GM18519 (cell line): ENCODE data around the gene HOXC12.

Experiments
- ATAC-seq: cut with Tn5 transposase; IDR thresholded peaks from one replicate; pipeline ENCODE4 v1.9.1; 2021; ENCODE audit warnings: mild to moderate bottlenecking, moderate library complexity; ENCODE audit not compliant: unreplicated experiment, low FRiP score

HOXC12 gene

DNA sequence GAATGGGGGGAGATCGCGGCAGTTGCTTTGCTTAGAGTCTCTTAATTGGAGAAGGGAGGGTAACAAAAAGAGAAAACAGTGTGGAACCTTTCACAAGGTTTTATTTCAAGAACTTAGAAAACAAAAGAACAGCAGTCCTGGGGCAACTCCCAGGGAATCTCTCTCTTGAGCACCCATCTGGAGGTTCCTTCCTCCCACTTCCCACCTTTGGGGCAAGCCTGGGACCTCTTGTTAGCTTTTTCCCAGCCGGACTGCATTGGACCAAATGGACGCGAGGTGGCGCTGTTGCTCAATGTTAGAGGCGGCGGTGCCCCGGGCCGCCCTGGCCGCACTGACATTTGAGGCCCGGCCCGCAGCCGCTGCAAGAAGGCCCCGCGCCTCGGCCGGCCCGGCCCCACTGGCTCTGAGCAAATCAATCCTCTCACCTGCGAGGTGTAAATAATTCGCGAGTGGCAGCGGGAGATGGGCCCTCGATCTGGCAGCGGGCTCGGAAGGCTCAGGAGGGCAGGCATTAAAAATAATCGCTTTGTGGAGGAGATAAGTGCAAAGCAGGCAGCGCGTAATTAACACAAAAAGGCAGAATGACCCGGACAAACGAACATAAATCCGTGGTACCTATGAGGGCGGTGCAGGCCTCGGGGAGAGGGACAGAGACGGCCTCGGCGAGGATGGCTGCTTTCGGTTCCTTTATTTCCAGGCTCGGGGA is 51.3 kb downstream of the HOXC12 start:
- no peak for ATAC-seq

DNA sequence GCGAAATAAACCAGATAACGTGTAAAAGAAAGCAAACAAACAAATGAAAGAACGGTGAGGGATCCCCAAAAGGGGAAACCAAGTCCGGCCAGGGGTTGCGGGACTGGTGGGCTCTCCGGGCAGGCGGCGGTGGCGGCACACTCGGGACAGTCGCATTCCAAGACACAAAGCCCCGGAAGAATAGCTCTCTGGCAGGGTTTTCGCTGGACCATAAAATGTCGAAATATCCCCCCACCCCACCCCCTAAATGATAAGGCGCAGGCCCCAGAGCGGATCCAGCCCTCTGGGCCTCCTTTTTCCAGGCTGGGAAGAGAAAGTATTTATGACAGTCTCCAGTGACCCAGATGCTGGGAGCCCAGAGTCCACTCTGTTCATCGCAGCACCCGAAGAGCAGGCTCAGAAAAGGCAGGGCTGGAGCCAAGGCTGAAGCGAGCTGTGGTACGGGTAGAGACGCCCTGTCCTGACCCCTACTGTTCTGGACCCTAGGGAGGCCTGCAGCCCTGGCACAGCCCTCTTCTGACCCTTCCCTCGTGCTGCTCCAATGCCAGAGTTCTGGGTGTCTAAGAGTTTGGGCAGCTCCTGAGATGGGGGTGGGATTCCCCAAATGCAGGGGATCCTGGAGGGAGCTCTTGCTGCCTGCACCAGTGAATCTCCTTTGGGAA is 52.0 kb downstream of the HOXC12 start:
- ATAC-seq: no peak

DNA sequence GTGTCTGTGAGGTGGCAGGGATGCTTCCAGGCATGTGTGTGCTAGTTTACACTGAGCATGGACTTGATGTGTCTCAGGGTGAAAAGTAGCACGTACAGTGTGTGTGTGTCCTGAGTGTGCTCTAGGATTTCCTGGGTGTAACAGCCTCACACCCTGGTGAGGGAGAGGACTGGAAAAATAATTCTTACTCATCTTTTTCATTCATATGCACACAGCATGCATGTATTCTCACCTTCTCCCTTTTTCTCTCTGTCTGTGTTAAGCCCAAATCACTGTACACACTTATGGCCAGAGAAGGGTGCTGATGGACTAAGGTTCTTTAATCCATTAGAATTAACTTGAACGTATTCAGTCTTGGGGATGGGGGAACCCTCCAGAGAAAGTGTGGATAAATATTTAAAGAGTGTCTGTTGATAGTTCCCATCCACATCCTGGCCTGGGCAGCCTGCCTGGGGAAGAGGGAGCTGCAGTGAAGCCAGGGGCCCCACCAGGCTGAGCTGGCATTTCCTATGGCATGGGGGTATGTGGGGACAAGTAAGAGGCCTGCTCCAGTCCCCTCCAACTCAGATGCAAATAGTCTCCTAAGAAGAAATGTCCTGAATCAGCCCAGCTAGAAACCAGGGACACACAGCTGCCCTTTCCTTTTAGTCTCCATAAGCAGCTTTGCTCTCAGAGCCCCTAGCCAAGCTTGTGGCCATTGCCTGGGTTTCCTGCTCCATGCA is 53.0 kb downstream of the HOXC12 start:
- no peak for ATAC-seq

DNA sequence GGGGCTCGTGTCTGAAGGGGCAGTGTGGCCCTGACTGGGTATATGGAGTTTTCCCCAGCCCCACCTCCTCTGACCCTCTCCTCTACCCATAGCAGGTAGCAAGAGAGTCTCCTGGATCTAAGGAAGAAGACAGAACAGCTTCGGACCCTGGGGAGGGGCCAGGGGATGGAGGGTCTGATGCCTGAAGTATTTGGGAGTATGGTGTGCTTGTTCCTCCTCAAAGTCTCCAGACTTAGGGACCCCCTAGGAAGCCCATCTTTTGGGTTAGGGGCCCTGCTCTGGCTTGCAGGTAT is 53.5 kb downstream of the HOXC12 start:
- no peak for ATAC-seq
